GM21526 (cell line): ENCODE results near the gene LAMA4.

Experiments
- ATAC-seq: cut with Tn5 transposase; IDR thresholded peaks from one replicate; pipeline ENCODE4 v1.9.1; 2021; ENCODE audit warnings: moderate library complexity; ENCODE audit not compliant: unreplicated experiment, low FRiP score

The LAMA4 gene

GRCh38 chr6:112156668-112157067, 97.7 kb downstream of the LAMA4 start:
- no peak for ATAC-seq

DNA sequence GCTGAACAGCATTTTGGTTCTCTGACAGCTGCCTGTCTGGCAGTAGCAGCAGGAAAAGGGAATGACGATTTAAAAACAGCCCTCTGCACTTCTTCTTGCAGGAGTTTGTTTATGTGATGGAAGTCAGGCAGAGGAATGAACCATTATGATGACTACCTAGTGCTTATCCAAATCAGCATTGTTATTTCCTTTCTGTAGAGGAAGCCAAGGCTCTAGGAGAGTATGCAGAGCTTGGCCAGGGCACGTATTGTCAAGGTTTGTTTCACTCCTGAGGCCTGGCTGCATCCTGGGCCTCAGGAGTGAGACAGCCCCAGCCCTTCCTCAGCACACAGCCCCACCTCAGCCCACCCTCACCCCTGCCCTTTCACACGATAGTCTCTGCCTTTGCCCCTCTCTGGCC, 98.5 kb downstream of the LAMA4 start:
- ATAC-seq = no peak

GRCh38 chr6:112154711-112155110, 99.7 kb downstream of the LAMA4 start:
- ATAC-seq = no peak

DNA sequence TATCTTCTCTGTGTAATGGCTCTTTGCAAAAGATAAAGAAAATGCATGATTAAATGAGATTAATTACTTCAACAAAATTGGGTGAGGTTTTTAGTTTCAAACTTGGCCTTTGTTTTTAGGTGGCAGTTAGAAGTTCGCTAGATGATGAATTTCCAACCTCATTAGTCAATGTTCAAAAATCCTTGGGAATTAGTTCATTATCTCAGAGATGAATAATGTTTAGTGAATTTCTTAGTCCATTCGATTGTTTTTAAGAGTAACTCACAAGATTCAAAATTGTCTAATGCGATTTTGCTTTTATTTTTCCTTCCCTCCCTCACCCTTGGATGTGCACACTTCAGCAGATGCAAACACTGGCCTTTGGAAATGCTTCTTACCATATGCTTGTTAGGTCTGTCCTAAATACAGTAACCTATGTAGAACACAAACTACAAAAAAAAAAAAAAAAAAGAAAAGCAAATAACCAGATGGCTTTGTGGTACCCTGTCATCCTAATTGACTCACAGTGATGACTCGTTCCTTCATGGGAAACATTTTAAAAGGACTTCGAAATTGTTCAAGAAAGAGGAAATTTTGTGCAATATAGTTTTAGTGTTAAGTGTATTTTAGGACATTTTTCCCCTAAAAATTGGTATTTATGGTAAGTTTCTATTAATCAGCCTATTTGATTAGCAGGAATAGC, 100.3 kb downstream of the LAMA4 start:
- no peak for ATAC-seq

- ATAC-seq = no peak
Measured at GRCh38 chr6:112150363-112150762, 104.0 kb downstream of the LAMA4 start.

- no peak for ATAC-seq
Measured at GRCh38 chr6:112149719-112150263, 104.6 kb downstream of the LAMA4 start.

GRCh38 chr6:112149236-112149635, 105.1 kb downstream of the LAMA4 start:
- no peak for ATAC-seq

- no peak for ATAC-seq
Measured at GRCh38 chr6:112148103-112148502, 106.3 kb downstream of the LAMA4 start.

- ATAC-seq = no peak
Measured at GRCh38 chr6:112145080-112145573, 109.2 kb downstream of the LAMA4 start.

DNA sequence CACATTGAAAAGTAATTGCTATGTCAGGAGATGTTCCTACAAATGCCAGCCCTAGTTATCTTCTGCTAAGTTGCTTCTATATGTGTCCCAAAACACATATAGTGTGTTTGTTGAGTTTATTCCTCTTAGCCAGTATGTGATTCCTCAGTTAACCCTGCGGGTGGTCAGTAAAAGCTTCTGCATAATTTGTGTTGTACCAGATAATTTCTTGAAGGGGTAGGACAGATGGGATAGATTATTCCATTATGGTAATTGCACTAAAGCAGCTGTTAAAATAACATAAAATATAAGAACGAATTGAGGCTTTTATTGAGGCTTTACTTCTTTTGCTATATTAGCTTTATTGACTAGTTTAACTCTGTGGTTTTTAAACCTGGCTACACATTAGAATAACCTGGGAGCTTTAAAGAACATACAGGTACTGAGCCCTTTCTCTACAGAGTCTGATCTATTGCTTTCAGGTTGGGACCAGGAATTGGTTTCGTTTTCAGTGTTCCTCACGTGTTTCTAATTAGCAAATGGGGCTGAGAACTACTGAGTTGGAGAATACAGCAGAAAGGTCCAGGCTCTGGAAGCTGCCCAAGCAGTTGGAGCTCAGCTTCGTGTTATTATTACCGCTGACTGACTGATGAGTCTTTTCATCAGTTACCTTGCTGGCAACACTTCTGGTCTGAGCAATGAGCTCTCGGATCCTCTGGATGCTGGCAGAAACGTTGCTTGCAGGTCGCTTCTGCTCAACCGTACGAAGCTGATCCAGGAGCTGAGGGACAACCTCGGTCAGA, 110.0 kb downstream of the LAMA4 start:
- no peak for ATAC-seq

GRCh38 chr6:112141707-112142106, 112.7 kb downstream of the LAMA4 start:
- no peak for ATAC-seq

DNA sequence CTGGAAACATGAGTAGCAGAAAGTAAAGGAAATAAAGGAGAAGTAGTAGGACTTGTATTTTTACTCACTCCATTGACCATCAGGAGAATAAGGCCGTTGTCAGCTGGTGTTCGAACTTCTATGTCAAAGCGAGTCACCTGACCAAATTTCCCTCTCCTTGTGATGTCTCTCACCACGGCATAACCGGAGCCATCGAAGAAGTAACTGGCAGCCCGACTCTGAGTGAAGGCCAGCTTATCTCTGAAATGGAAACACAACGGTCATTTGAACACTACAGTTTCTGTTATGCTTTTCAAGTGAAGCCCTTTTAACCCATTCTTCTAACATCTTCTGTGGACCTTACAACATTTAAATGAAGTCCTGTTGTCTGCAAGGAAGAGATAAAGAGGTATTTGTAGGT, 115.3 kb downstream of the LAMA4 start:
- ATAC-seq = no peak

- no peak for ATAC-seq
Measured at GRCh38 chr6:112130878-112131277, 123.5 kb downstream of the LAMA4 start.

- no peak for ATAC-seq
Measured at GRCh38 chr6:112128208-112128607, 126.2 kb downstream of the LAMA4 start.

GRCh38 chr6:112123982-112124381, 130.4 kb downstream of the LAMA4 start:
- ATAC-seq = no peak

GRCh38 chr6:112122756-112123155, 131.6 kb downstream of the LAMA4 start:
- no peak for ATAC-seq

- no peak for ATAC-seq
Measured at GRCh38 chr6:112118034-112118433, 136.3 kb downstream of the LAMA4 start.

DNA sequence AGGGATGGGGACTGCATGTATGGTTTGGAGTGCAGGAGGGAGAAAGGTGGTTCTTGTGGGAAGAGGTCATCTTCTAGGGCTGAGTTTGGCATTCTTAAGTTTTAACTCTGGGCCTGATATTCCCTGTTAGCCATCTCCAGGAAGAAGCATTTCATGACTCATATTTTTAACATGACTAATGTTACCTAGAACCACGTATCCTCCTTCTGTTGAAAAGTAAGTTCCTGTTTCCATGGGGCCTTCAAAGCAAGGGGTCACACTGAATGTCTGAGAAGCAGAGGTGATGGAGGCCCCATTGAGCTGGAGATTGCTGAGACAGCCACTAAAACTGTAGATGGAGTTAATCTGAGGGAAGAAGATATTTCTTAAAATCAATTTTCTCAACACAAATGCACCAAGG, 136.8 kb downstream of the LAMA4 start:
- no peak for ATAC-seq

DNA sequence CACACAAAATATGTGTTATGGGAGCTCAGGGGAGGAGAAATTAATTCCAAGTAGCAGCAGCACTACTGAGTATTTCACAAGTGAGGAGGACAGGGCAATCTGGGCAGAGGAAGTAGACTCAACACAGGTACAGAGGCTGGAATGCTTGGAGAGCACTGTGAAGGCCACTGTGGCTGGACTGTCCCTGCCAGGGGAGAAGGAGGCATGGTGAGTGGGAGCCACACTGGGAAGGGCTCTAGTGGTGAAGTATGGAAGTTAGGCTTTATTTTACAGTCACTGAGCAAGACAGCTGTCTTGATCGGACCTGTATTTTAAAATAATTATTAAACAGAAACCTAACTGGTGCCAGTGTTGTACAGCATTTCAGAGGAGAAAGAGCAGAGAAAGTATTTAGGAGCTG, 138.1 kb downstream of the LAMA4 start:
- no peak for ATAC-seq

DNA sequence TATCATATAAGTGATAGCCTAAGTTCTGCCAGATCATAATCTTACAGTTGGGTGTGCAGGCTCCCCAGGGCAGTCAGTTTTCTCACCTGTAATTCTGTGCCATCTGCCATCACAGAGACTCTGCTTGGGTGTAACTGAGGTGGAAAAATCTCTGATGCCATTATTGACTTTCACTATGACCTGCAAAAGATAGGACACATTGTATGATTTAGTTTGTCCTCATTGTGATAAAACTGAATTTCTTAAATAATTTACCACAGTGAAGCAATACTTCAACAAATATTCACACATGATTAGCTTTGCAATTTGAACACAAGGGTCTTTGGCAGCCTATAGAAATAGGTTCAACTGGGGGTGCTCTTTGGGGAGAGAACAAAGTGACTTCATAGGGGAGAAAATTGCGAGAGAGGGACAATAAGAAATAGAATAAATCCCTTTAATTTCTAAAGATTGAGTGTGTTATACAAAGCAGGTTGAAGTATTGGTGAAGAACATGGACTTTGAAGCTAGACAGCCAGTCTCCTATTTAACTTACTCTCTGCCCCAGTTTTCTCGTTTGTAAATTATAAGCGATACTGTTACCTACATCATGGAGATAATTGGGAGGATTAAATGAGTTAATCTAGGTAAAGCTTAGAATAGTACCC, 139.7 kb downstream of the LAMA4 start:
- no peak for ATAC-seq

- ATAC-seq = no peak
Measured at GRCh38 chr6:112113918-112114317, 140.4 kb downstream of the LAMA4 start.
